Smooth muscle cell (in vitro differentiated cells): ENCODE results near the gene GPR162. TPM values are rescaled to one million over a fixed set of nuclear protein-coding genes. Genes with fewer than 3 reads are reported as not detected.

Experiments
- DNase-seq: peaks from one replicate; lab custom pipeline; 2025; ENCODE audit not compliant: unreplicated experiment; lab: John Stamatoyannopoulos, UW
- H2AFZ ChIP-seq: fragments of 200-600 bp; sonication (generic); 2 replicates; pipeline ENCODE4 v1.6.0; 2016; ENCODE audit warnings: antibody characterized with exemption, low read depth, mild to moderate bottlenecking
- H3F3A ChIP-seq: fragments of 200-600 bp; sonication (generic); 2 replicates; pipeline ENCODE4 v1.6.0; 2017; ENCODE audit warnings: antibody characterized with exemption, low read depth
- H3K27ac ChIP-seq: fragments of 200-600 bp; sonication (generic); 2 replicates; pipeline ENCODE4 v1.5.1; 2016; ENCODE audit warnings: low read depth, mild to moderate bottlenecking
- H3K27me3 ChIP-seq: fragments of 200-600 bp; sonication (generic); 2 replicates; pipeline ENCODE4 v1.6.1; 2016; ENCODE audit warnings: low read depth, mild to moderate bottlenecking
- H3K36me3 ChIP-seq: fragments of 200-600 bp; sonication (generic); 2 replicates; pipeline ENCODE4 v1.5.1; 2016; ENCODE audit warnings: low read depth
- H3K4me1 ChIP-seq: fragments of 200-600 bp; sonication (generic); 2 replicates; pipeline ENCODE4 v1.5.1; 2016; ENCODE audit warnings: low read depth
- H3K4me2 ChIP-seq: fragments of 200-600 bp; sonication (generic); 2 replicates; pipeline ENCODE4 v1.6.0; 2016; ENCODE audit warnings: mild to moderate bottlenecking
- H3K4me3 ChIP-seq: fragments of 200-600 bp; sonication (generic); 2 replicates; pipeline ENCODE4 v1.5.1; 2016; ENCODE audit warnings: mild to moderate bottlenecking
- H3K79me2 ChIP-seq: fragments of 200-600 bp; sonication (generic); 2 replicates; pipeline ENCODE4 v1.6.0; 2016; ENCODE audit warnings: low read depth, mild to moderate bottlenecking
- H3K9ac ChIP-seq: fragments of 200-600 bp; sonication (generic); 2 replicates; pipeline ENCODE4 v1.6.0; 2016; ENCODE audit warnings: low read depth
- H3K9me3 ChIP-seq: fragments of 200-600 bp; sonication (generic); replicated peaks from 2 replicates; pipeline ENCODE4 v1.5.1; 2016; ENCODE audit warnings: low read depth
- H4K20me1 ChIP-seq: fragments of 200-600 bp; sonication (generic); 2 replicates; pipeline ENCODE4 v1.6.0; 2016; ENCODE audit warnings: low read depth
- CTCF ChIP-seq: fragments of 200-600 bp; sonication (generic); IDR thresholded peaks from 2 replicates; pipeline ENCODE4 v1.5.1; 2017; ENCODE audit warnings: borderline replicate concordance, mild to moderate bottlenecking, antibody characterized with exemption; ENCODE audit not compliant: insufficient read depth, poor library complexity, severe bottlenecking
- WGBS: methylation state at CpG from one replicate; pipeline ENCODE4 v1.1.7; 2016; ENCODE audit warnings: low lambda C conversion rate; 5-methylcytosine and 5-hydroxymethylcytosine counted together
- polyA plus RNA-seq: library from polyadenylated mRNA; unstranded; fragments of >200 nt; fragmentation: Nextera tagmentation; extraction: Ambion mirVana; gene quantifications from 2 replicates; pipeline ENCODE4 v1.2.1, GENCODE V29; 2016
- total RNA-seq: library from RNA; depleted of rRNA; stranded (reverse); fragments of >200 nt; gene quantifications from 2 replicates; pipeline ENCODE4 v1.2.3, GENCODE V29; 2014

GPR162 gene
- total and polyA plus RNA-seq, 2 experiments from 2014 or later: 0.76 to 2.1 TPM

- Histone ChIP-seq H3K9ac (no peak overlapping the region), H3F3A (peaks cover 52% of the 10 kb centered on the region), H3K4me2 (peak overlapping the region; percentile 97), H3K27ac (peak overlapping the region; percentile 76), H2AFZ (no peak overlapping the region), H3K79me2 (peaks cover 20% of the 10 kb centered on the region), H3K4me3 (peak overlapping the region; percentile 99), H4K20me1 (peaks cover 39% of the 10 kb centered on the region), H3K9me3 (no peaks in the 10 kb centered on the region), H3K36me3 (no peaks in the 10 kb centered on the region), H3K27me3 (no peaks in the 10 kb centered on the region), H3K4me1 (peaks cover 4% of the 10 kb centered on the region)
- DNase-seq: no peak
- TF ChIP-seq CTCF: no peak
- 74% methylated on average over 18 of the region's 19 CpGs for WGBS
These were observed 44.7 kb downstream of the GPR162 start for GRCh38 chr12:6866163-6866919.

GRCh38 chr12:6866920-6867412 lies 45.3 kb downstream of the GPR162 start:
- 7% methylated on average over 33 of the region's 33 CpGs for WGBS
- peak overlapping the region; percentile 76 for H3K27ac ChIP-seq
- no peak for TF ChIP-seq CTCF
- H3K9ac ChIP-seq: peak overlapping the region; percentile 52
- peaks cover 57% of the 10 kb centered on the region for H3F3A ChIP-seq
- no peaks in the 10 kb centered on the region for H3K9me3 ChIP-seq
- H4K20me1 ChIP-seq: peaks cover 45% of the 10 kb centered on the region
- peak overlapping the region; percentile 99 for H3K4me3 ChIP-seq
- H3K4me2 ChIP-seq: peak overlapping the region; percentile 97
- peaks cover 6% of the 10 kb centered on the region for H3K4me1 ChIP-seq
- H3K27me3 ChIP-seq: no peaks in the 10 kb centered on the region
- H3K36me3 ChIP-seq: no peaks in the 10 kb centered on the region
- DNase-seq: no peak
- peaks cover 20% of the 10 kb centered on the region for H3K79me2 ChIP-seq
- peak overlapping the region; percentile 72 for H2AFZ ChIP-seq

DNA sequence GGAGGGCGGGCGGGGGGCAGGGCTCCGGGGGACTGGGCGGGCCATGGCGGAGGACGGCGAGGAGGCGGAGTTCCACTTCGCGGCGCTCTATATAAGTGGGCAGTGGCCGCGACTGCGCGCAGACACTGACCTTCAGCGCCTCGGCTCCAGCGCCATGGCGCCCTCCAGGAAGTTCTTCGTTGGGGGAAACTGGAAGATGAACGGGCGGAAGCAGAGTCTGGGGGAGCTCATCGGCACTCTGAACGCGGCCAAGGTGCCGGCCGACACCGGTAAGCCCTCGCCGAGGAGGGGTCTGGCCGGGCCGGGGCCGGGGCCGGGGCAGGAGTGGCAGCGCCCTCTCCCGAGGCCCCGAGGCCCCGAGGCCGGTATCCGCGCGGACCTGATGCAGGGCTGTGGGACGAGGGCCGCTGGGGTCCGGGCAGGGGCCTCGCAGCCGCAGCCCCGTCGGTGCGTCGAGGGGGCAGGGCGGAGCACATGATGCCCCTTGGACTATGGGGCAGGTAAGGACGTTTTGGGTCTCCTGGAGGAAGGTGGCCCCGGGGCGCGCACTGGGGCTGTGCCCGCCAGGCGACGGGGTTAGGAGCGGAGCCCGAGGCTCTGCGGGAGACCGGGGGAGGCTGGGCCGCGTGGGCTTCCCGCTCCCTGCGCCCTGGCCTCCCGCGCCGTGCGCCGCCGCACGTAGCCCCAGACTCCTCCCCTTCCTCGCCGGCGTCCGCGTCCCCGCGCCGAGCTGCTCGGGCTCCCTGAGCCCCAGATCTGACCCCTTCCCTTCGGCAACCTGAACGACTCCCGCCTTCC lies 46.0 kb downstream of the GPR162 start, which contains the start of gene TPI1:
TSS of gene TPI1 (plus strand) at position 119 of the 798 bp plus-strand sequence. CDS start at position 155, 36 bp downstream.
- no peaks in the 10 kb centered on the region for H3K36me3 ChIP-seq
- no peaks in the 10 kb centered on the region for H3K27me3 ChIP-seq
- peak within 1 kb of the TSS; percentile 72 for H2AFZ ChIP-seq
- H3F3A ChIP-seq: peaks cover 58% of the 10 kb centered on the region
- TF ChIP-seq CTCF: peak; percentile 12
- peaks cover 47% of the 10 kb centered on the region for H4K20me1 ChIP-seq
- peaks cover 20% of the 10 kb centered on the region for H3K79me2 ChIP-seq
- peak within 1 kb of the TSS; percentile 97 for H3K4me2 ChIP-seq
- peak within 1 kb of the TSS; percentile 76 for H3K27ac ChIP-seq
- no peaks in the 10 kb centered on the region for H3K9me3 ChIP-seq
- H3K9ac ChIP-seq: peak within 1 kb of the TSS; percentile 94
- H3K4me3 ChIP-seq: peak within 1 kb of the TSS; percentile 99
- DNase-seq: peak; percentile 68
- WGBS: 2% methylated on average over 59 of the region's 86 CpGs
- H3K4me1 ChIP-seq: peaks cover 8% of the 10 kb centered on the region
